ENCODE results near the gene ROBO4.

ROBO4 gene

DNA sequence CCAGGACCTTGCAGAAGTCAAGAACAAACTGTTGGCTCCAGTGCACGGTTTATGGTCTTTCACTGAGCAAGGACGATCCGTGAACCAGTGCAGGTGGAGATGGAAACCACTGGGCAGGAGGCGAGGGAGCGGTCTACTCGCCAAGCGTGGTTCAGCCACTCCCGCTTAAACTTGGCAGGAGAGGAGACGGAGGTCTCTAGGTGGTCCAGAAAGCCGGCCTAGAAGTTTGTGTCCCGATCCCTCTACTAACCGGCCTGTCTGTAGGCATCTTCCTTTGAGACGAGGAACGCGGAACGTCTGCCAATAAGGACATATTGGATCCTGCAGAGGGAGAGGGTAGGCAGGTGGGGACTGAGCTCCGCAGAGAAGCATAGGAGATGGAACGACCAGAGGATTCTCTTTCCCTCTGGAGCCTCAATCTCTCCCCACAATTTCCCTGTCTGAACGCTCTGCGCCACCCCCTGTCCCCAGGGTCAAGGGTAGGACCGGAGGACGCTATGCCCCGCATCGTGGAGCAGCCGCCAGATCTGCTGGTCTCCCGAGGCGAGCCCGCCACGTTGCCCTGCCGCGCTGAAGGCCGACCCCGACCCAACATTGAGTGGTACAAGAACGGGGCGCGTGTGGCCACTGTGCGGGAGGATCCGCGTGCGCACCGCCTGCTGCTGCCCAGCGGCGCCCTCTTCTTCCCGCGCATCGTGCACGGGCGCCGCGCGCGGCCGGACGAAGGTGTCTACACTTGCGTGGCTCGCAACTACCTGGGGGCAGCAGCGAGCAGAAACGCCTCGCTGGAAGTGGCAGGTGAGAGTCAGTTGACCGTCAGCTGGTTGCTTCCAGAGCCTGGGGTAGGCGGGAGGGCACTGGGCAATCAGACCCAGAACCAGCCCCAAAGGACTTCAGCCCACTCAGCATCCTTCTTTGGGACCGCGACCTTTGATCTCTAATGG lies 29.1 kb downstream of the ROBO4 start:
- Mint-ChIP-seq H3K4me3 (no peak overlapping the region), H3K27me3 (ENCODE audit: low read depth) (peaks cover 97% of the 10 kb centered on the region)

DNA sequence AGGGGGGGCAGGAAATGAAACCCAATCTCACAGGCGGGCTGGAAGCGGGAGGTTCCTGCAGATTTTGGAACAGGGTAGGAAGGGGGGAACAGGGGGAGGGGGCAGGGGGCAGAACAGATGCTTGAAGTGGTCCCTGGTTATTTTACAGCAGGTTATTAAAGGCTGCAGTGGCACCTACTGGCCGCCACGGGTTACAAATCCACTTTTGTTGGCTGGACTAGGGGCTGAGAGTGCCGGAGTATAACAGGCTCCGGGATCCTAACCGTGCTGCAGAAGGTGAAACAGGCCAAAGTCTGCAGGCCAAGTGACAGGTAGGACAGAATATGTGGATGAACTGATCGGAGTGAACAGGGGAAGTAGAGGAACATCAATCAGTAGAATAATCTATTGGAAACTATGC lies 30.0 kb downstream of the ROBO4 start:
- Mint-ChIP-seq H3K36me3 (ENCODE audit: low read depth) (no peaks in the 10 kb centered on the region), H3K27ac (no peak overlapping the region), H3K27me3 (ENCODE audit: low read depth) (peaks cover 97% of the 10 kb centered on the region), H3K9me3 (no peaks in the 10 kb centered on the region), H3K4me3 (no peak overlapping the region), H3K4me1 (ENCODE audit: low read depth) (peaks cover 6% of the 10 kb centered on the region)
- no peak for DNase-seq (ENCODE audit: low spot score)

More for the DNA sequence above, 29.1 kb downstream of the ROBO4 start:
- H3K36me3 Mint-ChIP-seq (ENCODE audit: low read depth): no peaks in the 10 kb centered on the region
- no peaks in the 10 kb centered on the region for H3K9me3 Mint-ChIP-seq
- DNase-seq (ENCODE audit: low spot score): no peak
- peaks cover 6% of the 10 kb centered on the region for H3K4me1 Mint-ChIP-seq (ENCODE audit: low read depth)
- H3K27ac Mint-ChIP-seq: no peak overlapping the region

DNA sequence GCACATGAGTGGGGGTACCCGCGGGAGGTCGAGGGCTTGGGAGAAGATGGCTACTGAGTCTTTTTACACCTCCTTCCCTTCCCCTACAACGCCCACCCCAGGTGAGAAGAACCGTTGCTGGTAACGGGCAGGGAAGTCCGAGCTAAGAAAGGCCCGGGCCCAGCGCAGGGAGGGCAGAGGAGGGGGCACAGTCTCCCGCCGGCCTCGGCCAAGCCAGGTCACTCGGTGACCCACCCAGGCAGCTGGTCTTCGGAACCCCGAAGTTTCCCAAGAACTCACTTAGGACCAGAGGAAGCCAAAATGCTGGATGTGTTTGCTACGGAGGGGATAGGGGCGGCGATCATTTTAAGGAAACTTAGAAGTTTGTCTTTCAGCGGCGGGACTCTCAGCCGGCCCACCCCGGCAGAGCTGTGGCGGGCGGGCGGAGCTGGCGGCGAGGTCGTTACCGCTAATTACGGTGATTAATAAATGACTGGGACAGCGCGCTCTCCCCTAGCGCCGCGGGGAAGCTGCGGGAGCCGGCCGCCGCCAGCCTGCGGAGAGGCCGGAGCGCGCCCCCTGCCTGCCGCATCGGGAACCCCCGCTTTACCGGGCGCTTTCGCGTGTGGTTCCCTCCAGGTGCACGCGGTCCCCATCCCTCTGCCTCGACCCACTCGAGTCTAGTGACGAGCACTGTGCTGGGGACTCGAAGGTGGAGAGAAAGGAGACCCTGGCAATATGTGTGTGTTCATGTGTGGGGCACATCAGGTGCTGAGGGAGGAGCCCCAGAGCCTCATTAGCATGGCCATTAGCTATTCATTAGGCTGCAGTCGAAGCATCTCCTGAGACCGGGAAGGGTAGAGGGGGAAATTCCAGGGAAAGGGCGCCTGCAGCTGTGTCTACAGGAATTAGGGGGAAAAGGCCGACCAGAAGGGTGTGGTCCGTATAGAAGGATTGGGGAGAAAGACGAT lies 31.5 kb downstream of the ROBO4 start:
- peaks cover 6% of the 10 kb centered on the region for H3K4me1 Mint-ChIP-seq (ENCODE audit: low read depth)

DNA sequence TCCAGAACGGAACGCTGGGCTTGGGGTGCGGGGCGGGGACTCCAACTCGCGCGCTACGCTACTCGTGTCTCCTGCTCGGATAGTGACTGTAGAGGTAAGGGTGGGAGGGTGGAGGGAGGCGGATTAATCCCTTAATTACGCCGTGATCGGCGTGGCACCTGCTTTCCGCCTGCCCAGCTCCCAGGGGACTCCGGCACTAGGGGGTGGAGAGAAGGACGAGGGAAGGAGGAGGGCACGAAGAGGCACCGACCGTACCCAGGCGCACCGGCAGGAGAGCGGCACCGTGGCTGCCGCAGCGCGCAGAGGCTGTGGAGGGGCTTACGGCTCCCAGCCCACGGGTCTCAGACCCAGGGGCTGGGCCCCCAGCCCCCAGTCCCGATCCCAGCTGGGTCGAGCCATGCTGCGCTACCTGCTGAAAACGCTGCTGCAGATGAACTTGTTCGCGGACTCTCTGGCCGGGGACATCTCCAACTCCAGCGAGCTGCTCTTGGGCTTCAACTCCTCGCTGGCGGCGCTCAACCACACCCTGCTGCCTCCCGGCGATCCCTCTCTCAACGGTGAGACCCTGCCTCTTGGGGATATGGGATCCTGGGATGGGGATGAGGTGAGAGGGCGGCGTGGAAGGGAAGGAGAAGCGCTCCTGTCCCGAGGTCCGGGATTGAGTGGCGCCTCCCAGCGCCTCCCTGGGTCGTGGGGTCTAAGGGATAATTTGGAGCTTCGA lies 32.3 kb downstream of the ROBO4 start, which contains the start of gene ROBO3:
Gene ROBO3, plus strand, starts transcription at position 252 of the 721 bp plus-strand sequence. Its CDS starts 146 bp downstream, at position 398.
- Mint-ChIP-seq H3K27ac (no peak within 1 kb of the TSS), H3K9me3 (no peaks in the 10 kb centered on the region), H3K27me3 (ENCODE audit: low read depth) (peaks cover 97% of the 10 kb centered on the region), H3K36me3 (ENCODE audit: low read depth) (no peaks in the 10 kb centered on the region), H3K4me1 (ENCODE audit: low read depth) (peaks cover 6% of the 10 kb centered on the region), H3K4me3 (no peak within 1 kb of the TSS)
- no peak for DNase-seq (ENCODE audit: low spot score)

More for the DNA sequence above, 31.5 kb downstream of the ROBO4 start:
- Mint-ChIP-seq H3K4me3 (no peak overlapping the region), H3K27me3 (ENCODE audit: low read depth) (peaks cover 97% of the 10 kb centered on the region), H3K9me3 (no peaks in the 10 kb centered on the region), H3K36me3 (ENCODE audit: low read depth) (no peaks in the 10 kb centered on the region), H3K27ac (no peak overlapping the region)
- DNase-seq (ENCODE audit: low spot score): peak; percentile 44

DNA sequence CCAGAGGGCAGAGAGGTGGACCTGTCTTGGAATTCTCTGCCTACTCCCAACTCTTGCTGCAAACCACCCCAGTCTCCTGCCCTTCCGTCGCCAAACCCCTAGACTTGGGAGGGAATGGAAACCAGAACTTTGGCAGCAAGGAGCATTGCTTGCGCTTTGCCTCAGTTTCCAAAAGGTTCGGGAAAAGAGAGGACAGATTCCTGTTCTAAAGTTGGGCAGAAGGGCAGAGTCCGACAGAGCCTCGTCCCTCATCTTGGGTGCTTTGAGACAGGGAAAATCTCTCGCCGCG lies 32.8 kb downstream of the ROBO4 start:
- H3K36me3 Mint-ChIP-seq (ENCODE audit: low read depth): no peaks in the 10 kb centered on the region
- no peak overlapping the region for H3K4me3 Mint-ChIP-seq
- no peak for DNase-seq (ENCODE audit: low spot score)
- no peaks in the 10 kb centered on the region for H3K9me3 Mint-ChIP-seq
- H3K27me3 Mint-ChIP-seq (ENCODE audit: low read depth): peaks cover 95% of the 10 kb centered on the region
- no peak overlapping the region for H3K27ac Mint-ChIP-seq
- peaks cover 6% of the 10 kb centered on the region for H3K4me1 Mint-ChIP-seq (ENCODE audit: low read depth)

DNA sequence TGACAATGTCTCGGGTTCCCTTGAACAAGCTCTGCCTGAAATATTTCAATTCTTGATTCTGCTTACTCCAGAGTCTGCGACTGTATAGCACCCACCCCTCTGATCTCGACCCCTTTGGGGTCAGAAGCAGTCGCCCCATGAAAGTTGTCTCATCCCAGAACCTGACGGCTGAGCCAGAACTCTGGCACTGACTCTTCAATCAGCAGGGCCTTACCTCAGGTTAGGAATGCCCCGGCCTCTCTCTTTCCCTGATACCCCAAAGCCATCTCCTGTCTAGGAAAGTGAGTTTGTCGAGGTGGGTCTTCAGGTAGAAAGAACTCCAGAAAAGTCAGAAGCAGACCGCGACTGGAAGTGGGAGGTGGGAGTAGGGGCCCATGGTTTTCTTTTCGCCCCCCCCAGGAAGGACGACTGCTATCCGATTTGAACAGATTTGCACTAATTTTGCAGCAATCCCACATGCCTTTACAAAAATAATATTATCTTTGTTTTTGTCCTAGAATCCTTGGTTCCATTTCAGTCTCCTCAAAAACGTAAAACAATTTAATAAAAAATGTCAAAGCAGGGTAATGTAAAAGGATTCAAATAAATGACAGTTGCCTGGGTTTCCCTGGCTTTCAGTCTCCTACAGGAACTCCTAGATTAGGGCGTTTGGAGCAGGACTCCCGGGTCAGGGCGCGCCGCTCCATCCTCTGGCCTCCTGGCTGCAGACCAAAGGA lies 33.3 kb downstream of the ROBO4 start:
- H3K4me1 Mint-ChIP-seq (ENCODE audit: low read depth): peaks cover 6% of the 10 kb centered on the region
- H3K27ac Mint-ChIP-seq: no peak overlapping the region
- no peak for DNase-seq (ENCODE audit: low spot score)
- H3K36me3 Mint-ChIP-seq (ENCODE audit: low read depth): no peaks in the 10 kb centered on the region
- H3K4me3 Mint-ChIP-seq: no peak overlapping the region
- peaks cover 93% of the 10 kb centered on the region for H3K27me3 Mint-ChIP-seq (ENCODE audit: low read depth)
- H3K9me3 Mint-ChIP-seq: no peaks in the 10 kb centered on the region

DNA sequence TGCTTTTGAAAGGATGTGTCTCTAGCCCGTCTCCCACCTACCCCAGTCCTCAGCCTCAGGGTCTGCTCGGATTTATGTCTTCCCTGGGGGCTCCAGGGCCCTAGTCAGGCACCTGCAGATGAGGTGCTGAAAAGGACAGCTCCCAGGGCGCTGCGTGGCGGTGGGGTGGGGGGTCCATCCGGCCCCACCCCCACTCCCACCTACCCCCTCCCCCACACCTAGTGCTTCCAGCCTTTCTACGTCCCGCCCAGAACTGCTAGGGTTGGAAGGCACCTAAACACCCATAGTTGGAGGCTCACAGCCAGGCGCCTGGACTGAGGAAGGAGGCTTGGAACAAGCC lies 33.9 kb downstream of the ROBO4 start:
- no peak overlapping the region for H3K4me3 Mint-ChIP-seq
- peaks cover 6% of the 10 kb centered on the region for H3K4me1 Mint-ChIP-seq (ENCODE audit: low read depth)
- peaks cover 89% of the 10 kb centered on the region for H3K27me3 Mint-ChIP-seq (ENCODE audit: low read depth)
- no peaks in the 10 kb centered on the region for H3K9me3 Mint-ChIP-seq
- H3K27ac Mint-ChIP-seq: no peak overlapping the region
- H3K36me3 Mint-ChIP-seq (ENCODE audit: low read depth): no peaks in the 10 kb centered on the region
- DNase-seq (ENCODE audit: low spot score): no peak

DNA sequence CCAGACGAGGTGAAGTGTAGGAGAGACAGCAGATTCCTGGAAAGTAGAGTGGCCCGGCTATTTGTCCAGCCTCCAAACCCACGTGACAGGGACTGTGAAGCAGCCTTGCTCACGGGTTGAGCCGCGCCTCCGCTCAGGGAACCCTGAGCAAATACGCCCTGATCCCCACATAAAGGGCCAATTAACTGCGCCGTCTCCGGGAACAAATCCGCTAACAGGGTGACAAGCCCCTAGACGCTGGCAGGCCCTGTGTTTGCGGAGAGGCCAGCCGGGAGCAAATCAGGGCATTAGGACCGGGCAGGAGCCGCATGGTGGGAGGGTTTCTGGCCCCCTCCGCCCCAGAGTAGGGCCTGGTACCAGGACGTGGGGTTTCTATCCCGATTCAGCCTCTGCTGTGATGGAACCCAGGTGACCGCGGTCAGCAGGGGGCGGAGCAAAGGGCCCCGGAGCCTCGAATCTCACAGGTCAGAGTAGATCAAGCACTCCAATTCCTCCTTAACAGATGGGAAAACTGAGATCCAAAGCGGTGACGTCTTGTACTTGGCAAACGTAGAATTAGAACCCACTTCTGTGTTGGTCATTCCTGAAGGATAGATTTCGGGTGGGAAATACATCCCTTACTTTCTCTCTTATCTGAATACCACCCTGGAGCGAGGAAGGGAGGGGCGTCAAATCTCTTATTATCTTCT lies 34.4 kb downstream of the ROBO4 start:
- Mint-ChIP-seq H3K9me3 (no peaks in the 10 kb centered on the region), H3K27me3 (ENCODE audit: low read depth) (peaks cover 84% of the 10 kb centered on the region), H3K27ac (no peak overlapping the region), H3K4me3 (no peak overlapping the region), H3K36me3 (ENCODE audit: low read depth) (no peaks in the 10 kb centered on the region), H3K4me1 (ENCODE audit: low read depth) (peaks cover 3% of the 10 kb centered on the region)
- DNase-seq (ENCODE audit: low spot score): no peak

DNA sequence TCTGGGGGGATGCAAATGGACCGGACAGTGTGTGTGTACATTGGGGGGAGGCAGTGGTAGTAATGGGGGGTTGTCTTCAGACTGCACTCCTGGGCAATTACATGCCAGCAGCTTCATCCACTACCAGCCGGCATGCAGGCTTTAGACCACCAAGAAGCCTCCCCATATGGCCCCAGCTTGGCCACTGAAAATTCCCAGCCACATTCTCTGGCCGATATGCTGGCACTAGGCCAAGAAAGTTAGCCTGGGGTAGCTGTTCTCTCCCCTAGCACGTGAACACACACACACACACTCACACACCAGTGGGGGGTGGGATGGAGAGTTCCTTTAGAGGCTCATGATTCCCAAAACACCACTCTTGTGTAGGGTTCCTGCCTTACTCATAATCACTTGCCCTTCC lies 36.0 kb downstream of the ROBO4 start:
- H3K27ac Mint-ChIP-seq: no peak overlapping the region
- H3K27me3 Mint-ChIP-seq (ENCODE audit: low read depth): peaks cover 68% of the 10 kb centered on the region
- H3K4me3 Mint-ChIP-seq: no peak overlapping the region
- H3K36me3 Mint-ChIP-seq (ENCODE audit: low read depth): no peaks in the 10 kb centered on the region
- no peak for DNase-seq (ENCODE audit: low spot score)
- no peaks in the 10 kb centered on the region for H3K9me3 Mint-ChIP-seq
- H3K4me1 Mint-ChIP-seq (ENCODE audit: low read depth): no peaks in the 10 kb centered on the region

DNA sequence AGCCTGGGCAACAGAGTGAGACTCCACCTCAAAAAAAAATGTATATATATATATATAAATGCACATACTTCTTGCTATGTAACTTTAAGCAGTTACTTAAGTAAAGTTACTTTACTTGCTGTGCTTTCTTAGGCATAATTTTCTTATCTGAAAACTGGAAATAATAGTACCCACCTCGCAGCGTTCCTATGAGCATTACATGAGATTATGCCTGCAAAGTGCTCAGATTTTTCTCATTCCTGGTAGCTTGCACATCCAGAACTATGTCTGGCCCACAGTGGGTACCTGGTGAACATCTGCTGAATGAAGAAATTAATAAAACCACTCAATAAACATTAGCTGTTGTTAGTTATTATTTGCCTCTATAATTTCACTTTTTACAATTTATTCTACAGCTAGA lies 38.5 kb downstream of the ROBO4 start:
- H3K27me3 Mint-ChIP-seq (ENCODE audit: low read depth): peaks cover 45% of the 10 kb centered on the region
- no peaks in the 10 kb centered on the region for H3K9me3 Mint-ChIP-seq
- no peak overlapping the region for H3K4me3 Mint-ChIP-seq
- DNase-seq (ENCODE audit: low spot score): no peak
- no peak overlapping the region for H3K27ac Mint-ChIP-seq
- H3K36me3 Mint-ChIP-seq (ENCODE audit: low read depth): no peaks in the 10 kb centered on the region
- H3K4me1 Mint-ChIP-seq (ENCODE audit: low read depth): no peaks in the 10 kb centered on the region

DNA sequence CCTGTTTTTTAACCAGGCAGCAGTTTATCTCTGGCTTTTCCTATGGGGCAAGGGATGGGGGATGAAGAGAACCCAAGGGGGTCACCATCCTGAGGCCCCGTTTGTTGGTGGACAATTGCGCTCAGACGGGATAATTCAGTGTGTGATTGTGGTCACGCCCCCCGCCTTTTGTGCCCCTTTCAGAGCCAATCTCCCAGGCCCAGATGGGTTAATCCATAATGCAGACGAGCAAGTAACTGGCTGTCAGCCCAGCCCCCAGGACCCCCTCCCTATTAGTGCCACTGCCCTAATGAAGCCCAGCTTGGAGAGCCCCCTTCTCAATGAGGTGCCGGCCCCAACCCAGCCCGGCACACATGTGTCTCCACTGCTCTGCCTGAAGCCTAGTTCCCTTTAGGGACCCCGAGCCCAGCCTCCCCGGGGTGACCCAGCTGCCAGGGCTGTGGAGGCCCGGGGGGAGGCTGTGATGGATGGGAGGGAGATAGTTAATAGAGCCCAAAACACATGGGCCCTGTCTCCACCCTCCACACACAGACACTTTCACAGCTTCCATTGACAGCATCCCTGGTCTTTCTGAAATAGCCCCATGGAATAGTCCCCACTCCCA lies 51.5 kb downstream of the ROBO4 start:
- Mint-ChIP-seq H3K36me3 (ENCODE audit: low read depth) (no peaks in the 10 kb centered on the region), H3K9me3 (no peaks in the 10 kb centered on the region), H3K27ac (no peak overlapping the region), H3K4me1 (ENCODE audit: low read depth) (no peaks in the 10 kb centered on the region), H3K27me3 (ENCODE audit: low read depth) (peaks cover 97% of the 10 kb centered on the region), H3K4me3 (no peak overlapping the region)
- no peak for DNase-seq (ENCODE audit: low spot score)

DNA sequence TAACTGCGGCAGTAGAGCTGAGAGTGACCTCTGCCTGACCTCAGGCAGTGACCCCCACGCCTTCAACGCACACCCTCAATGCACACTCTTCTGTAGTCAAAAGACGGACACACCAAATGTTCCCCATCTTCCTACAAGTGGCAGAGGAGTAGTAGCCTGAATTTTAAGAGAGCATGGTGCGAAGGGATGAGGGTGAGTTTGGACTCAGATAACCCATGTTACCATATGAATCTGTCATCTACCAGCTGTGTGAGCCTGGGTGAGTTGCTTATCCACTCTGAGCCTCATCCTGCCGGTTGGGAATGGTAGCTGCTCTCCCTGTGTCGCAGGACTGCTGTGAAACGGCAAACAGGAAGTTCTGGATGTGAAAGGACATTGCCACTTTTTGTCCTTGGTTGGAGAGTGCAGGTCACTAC lies 53.0 kb downstream of the ROBO4 start:
- DNase-seq (ENCODE audit: low spot score): no peak
- no peaks in the 10 kb centered on the region for H3K36me3 Mint-ChIP-seq (ENCODE audit: low read depth)
- H3K27ac Mint-ChIP-seq: no peak overlapping the region
- peaks cover 7% of the 10 kb centered on the region for H3K4me1 Mint-ChIP-seq (ENCODE audit: low read depth)
- no peak overlapping the region for H3K4me3 Mint-ChIP-seq
- H3K27me3 Mint-ChIP-seq (ENCODE audit: low read depth): peaks cover 98% of the 10 kb centered on the region
- H3K9me3 Mint-ChIP-seq: no peaks in the 10 kb centered on the region

DNA sequence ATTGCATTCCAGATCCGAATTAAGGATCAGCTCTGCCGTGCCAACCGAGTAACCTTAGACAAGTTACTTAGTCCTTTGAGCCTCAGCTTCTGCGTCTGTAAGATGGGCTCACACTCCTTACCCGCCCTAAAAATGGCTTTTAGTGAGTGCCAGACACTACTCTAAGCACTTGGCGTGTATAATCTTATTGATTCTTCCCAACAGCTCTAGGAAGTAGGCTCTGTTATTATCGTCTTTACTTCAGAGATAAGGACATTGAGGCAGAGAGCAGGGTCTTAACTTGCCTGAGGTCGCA lies 54.1 kb downstream of the ROBO4 start:
- H3K27ac Mint-ChIP-seq: no peak overlapping the region
- H3K36me3 Mint-ChIP-seq (ENCODE audit: low read depth): no peaks in the 10 kb centered on the region
- H3K9me3 Mint-ChIP-seq: no peaks in the 10 kb centered on the region
- H3K27me3 Mint-ChIP-seq (ENCODE audit: low read depth): peaks cover 94% of the 10 kb centered on the region
- H3K4me3 Mint-ChIP-seq: no peak overlapping the region
- DNase-seq (ENCODE audit: low spot score): no peak
- H3K4me1 Mint-ChIP-seq (ENCODE audit: low read depth): peaks cover 7% of the 10 kb centered on the region

All from T-helper 2 cell treated with Interferon-gamma antibody and Interleukin-4, amounts not matched to agents 5 μg/mL and 100 μg/mL, for 36 hours (primary cell).